HG03060 (cell line): Measurements from ENCODE around the gene C1orf35.

Experiments used
- ATAC-seq: cut with Tn5 transposase; IDR thresholded peaks from one replicate; pipeline ENCODE4 v1.9.1; 2021; ENCODE audit warnings: low read depth, moderate number of reproducible peaks; ENCODE audit not compliant: unreplicated experiment

C1orf35 gene

GRCh38 chr1:228082214-228082917 lies 20.8 kb downstream of the C1orf35 start, which contains the start of gene ARF1:
Gene ARF1, plus strand, starts transcription at chr1:228082708. Its CDS starts 14,407 bp downstream, at chr1:228097115.
- ATAC-seq = peak; percentile 44

GRCh38 chr1:228081578-228082213 lies 21.4 kb downstream of the C1orf35 start:
- ATAC-seq = peak; percentile 5

- ATAC-seq = no peak
Measured at GRCh38 chr1:228081144-228081543, 22.0 kb downstream of the C1orf35 start.

- ATAC-seq = no peak
Measured at GRCh38 chr1:228079601-228080263, 23.4 kb downstream of the C1orf35 start.

GRCh38 chr1:228079013-228079412 lies 24.1 kb downstream of the C1orf35 start:
- no peak for ATAC-seq

- no peak for ATAC-seq
Measured at GRCh38 chr1:228077565-228078330, 25.4 kb downstream of the C1orf35 start.

GRCh38 chr1:228076796-228077430 lies 26.2 kb downstream of the C1orf35 start:
- no peak for ATAC-seq

- no peak for ATAC-seq
Measured at GRCh38 chr1:228075801-228076271, 27.3 kb downstream of the C1orf35 start.

- no peak for ATAC-seq
Measured at GRCh38 chr1:228074954-228075730, 28.0 kb downstream of the C1orf35 start.

- no peak for ATAC-seq
Measured at GRCh38 chr1:228073857-228074545, 29.1 kb downstream of the C1orf35 start.

- no peak for ATAC-seq
Measured at GRCh38 chr1:228073061-228073856, 29.9 kb downstream of the C1orf35 start.

- ATAC-seq = no peak
Measured at GRCh38 chr1:228072658-228073043, 30.5 kb downstream of the C1orf35 start.

GRCh38 chr1:228071839-228072657 lies 31.1 kb downstream of the C1orf35 start:
- no peak for ATAC-seq

- no peak for ATAC-seq
Measured at GRCh38 chr1:228070851-228071250, 32.3 kb downstream of the C1orf35 start.

- no peak for ATAC-seq
Measured at GRCh38 chr1:228070173-228070572, 33.0 kb downstream of the C1orf35 start.

- ATAC-seq = no peak
Measured at GRCh38 chr1:228068359-228068758, 34.8 kb downstream of the C1orf35 start.
